Gastroesophageal sphincter (tissue), 4 donors: ENCODE results near the gene PAK2. TPM values are rescaled to one million over a fixed set of nuclear protein-coding genes. Genes with fewer than 3 reads are reported as not detected.

ENCODE experiments used
- ATAC-seq: fragments of 150-250 bp; one replicate; pipeline ENCODE4 v1.9.1; 2016; ENCODE audit warnings: mild to moderate bottlenecking, moderate library complexity
- H3K27ac ChIP-seq, 4 donors: fragments of 200-600 bp; sonication (generic) in 3 of 4; 1 replicate in 3 of 4; 2 replicates in 1 of 4; pipeline ENCODE4 v1.5.1; 2016 to 2019
- H3K27me3 ChIP-seq: fragments of 200-600 bp; sonication (generic); one replicate; pipeline ENCODE4 v1.5.1; 2019
- H3K36me3 ChIP-seq, 2 donors: fragments of 200-600 bp; sonication (generic); one replicate each; pipeline ENCODE4 v1.5.1; 2019; ENCODE audit warnings: control low read depth in 1 of 2
- H3K4me1 ChIP-seq, 3 donors: fragments of 200-600 bp; sonication (generic); 1 replicate in 2 of 3; 2 replicates in 1 of 3; pipeline ENCODE4 v1.5.1; 2016 to 2019; ENCODE audit warnings: control low read depth in 2 of 3
- H3K4me3 ChIP-seq, 2 donors: fragments of 200-600 bp; sonication (generic); one replicate each; pipeline ENCODE4 v1.5.1; 2019; ENCODE audit warnings: mild to moderate bottlenecking in 1 of 2, moderate library complexity in 1 of 2
- H3K9me3 ChIP-seq, 3 donors: fragments of 200-600 bp; sonication (generic); one replicate each; pipeline ENCODE4 v1.5.1; 2017 to 2019; ENCODE audit warnings: control low read depth in 2 of 3
- CTCF ChIP-seq, 4 experiments: fragments of 200-600 bp in 2 of 4; fragments of 450-650 bp in 2 of 4; sonication (generic) in 1 of 4; IDR thresholded peaks; one replicate each; pipeline ENCODE4 v1.5.1; 2017 to 2019; ENCODE audit warnings: antibody characterized with exemption in 4 of 4, mild to moderate bottlenecking in 2 of 4, moderate library complexity in 2 of 4
- EP300 ChIP-seq: sonication (generic); formaldehyde crosslinking; IDR thresholded peaks from one replicate; pipeline ENCODE4 v1.6.1; 2017; ENCODE audit warnings: antibody characterized with exemption, mild to moderate bottlenecking
- POLR2A ChIP-seq, 2 donors: fragments of 450-650 bp; IDR thresholded peaks; one replicate each; pipeline ENCODE4 v1.6.1; 2017; ENCODE audit warnings: antibody characterized with exemption in 2 of 2, mild to moderate bottlenecking in 2 of 2, moderate library complexity in 1 of 2
- POLR2AphosphoS5 ChIP-seq: sonication (generic); formaldehyde crosslinking; IDR thresholded peaks from one replicate; pipeline ENCODE4 v1.6.1; 2017; ENCODE audit warnings: antibody characterized with exemption
- WGBS, 2 donors: methylation state at CpG; one replicate each; pipeline ENCODE4 v1.1.5; 2018; ENCODE audit warnings: low coverage in 1 of 2; 5-methylcytosine and 5-hydroxymethylcytosine counted together
- small RNA-seq, 4 donors: library from RNA; depleted of rRNA; stranded (forward); fragments of <200 nt; gene quantifications; one replicate each; pipeline ENCODE3, GENCODE V24; 2016
- total RNA-seq, 4 donors: library from RNA; depleted of rRNA; stranded (reverse); fragments of >200 nt; gene quantifications; one replicate each; pipeline ENCODE4 v1.1.0, GENCODE V29; 2016

Gene PAK2
- total RNA-seq, 4 donors from 2014 or later, result 46.5 to 69.5 (median 61.8) TPM

DNA sequence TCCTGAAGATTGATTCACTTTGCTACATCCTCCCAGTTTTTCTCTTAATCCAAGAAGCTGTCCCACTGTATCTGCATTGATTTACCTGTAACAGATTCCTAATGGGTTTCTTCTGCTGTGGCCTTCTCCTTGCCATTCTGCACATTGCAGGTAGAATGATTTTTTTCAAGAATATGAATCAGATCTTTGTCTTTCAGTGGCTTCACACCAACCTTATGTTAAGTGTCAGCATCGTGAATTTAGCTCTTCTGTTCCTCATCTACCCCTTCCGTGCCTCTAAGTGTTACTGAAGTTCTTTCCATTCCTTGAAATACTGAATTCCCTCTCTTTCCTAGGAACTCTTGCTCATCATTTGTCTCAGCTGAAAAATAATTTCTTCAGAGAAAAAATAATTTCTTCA, 135.6 kb downstream of the PAK2 start:
- Histone ChIP-seq H3K4me1 (peaks cover 0 to 39% (median 0%) of the 10 kb centered on the region in 3 donors), H3K4me3 (no peak overlapping the region), H3K27ac (no peak overlapping the region), H3K36me3 (peaks cover 0 to 6% of the 10 kb centered on the region in 2 donors), H3K27me3 (no peaks in the 10 kb centered on the region), H3K9me3 (no peaks in the 10 kb centered on the region)
- 79% methylated on average over 2 of the region's 2 CpGs; no CpG with 5 or more reads in 1 of the 2 donors for WGBS, 2 donors
- TF ChIP-seq EP300 (no peak), POLR2A (IDR thresholded peaks at IDR 0.05) (no peak), POLR2AphosphoS5 (no peak), CTCF (IDR thresholded peaks at IDR 0.05) (no peak)
- ATAC-seq, result no peak

Small RNA genes lying within 50 kb of the gene (small RNA-seq; reads per million reads assigned to genes)
- 0 reads per million in 4 donors for gene RNU4-89P
- gene RNU6-42P, result 0 to 0.26 (median 0.06) reads per million in 4 donors
- 0 reads per million in 4 donors for gene RNU6-646P

Other genes starting within 250 kb of the PAK2 start
- gene RNF168, start 236.1 kb upstream of the PAK2 start, total RNA-seq, result 10 to 100 TPM; 19.4 to 26.0 (median 23.7) TPM
- gene SMCO1, start 224.5 kb upstream of the PAK2 start, total RNA-seq, result not detected
- gene WDR53, start 171.3 kb upstream of the PAK2 start, total RNA-seq, result 1 to 10 TPM; 3.3 to 8.1 (median 6.8) TPM
- 10 to 100 TPM in 3 of 4 donors, 1 to 10 TPM in 1; 9.8 to 16.6 (median 13.4) TPM for gene FBXO45, start 171.2 kb upstream of the PAK2 start, total RNA-seq
- 10 to 100 TPM in 1 of 4 donors, 1 to 10 TPM in 3; 6.6 to 14.2 (median 8.4) TPM for gene NRROS, start 100.2 kb upstream of the PAK2 start, total RNA-seq
- 1 to 10 TPM; 1.1 to 4.9 (median 2.9) TPM for gene CEP19, start 27.6 kb upstream of the PAK2 start, total RNA-seq
- gene PIGX, start 27.5 kb upstream of the PAK2 start, total RNA-seq, result 10 to 100 TPM; 23.8 to 35.6 (median 30.4) TPM
- gene SENP5, start 128.1 kb downstream of the PAK2 start, total RNA-seq, result 10 to 100 TPM; 47.0 to 79.5 (median 52.0) TPM
- gene NCBP2, start 202.7 kb downstream of the PAK2 start, total RNA-seq, result 10 to 100 TPM; 46.8 to 53.2 (median 49.7) TPM
- gene PIGZ, start 229.0 kb downstream of the PAK2 start, total RNA-seq, result 10 to 100 TPM in 2 of 4 donors, 1 to 10 TPM in 2; 5.0 to 15.3 (median 10.5) TPM